Measurements from ENCODE around the gene CRISP2.

- TF ChIP-seq POLR2A (IDR thresholded peaks at IDR 0.05) (no peak), CTCF (IDR thresholded peaks at IDR 0.05) (no peak)
Observed at GRCh38 chr6:49666930-49667757, 46.2 kb downstream of the CRISP2 start.

Measured in lower leg skin (tissue), 3 donors.